Testis (tissue), 2 donors: ENCODE data around the gene TRPC4.

Experiments
- POLR2A ChIP-seq: fragments of 450-650 bp; IDR thresholded peaks from one replicate; pipeline ENCODE4 v1.6.1; 2017; ENCODE audit warnings: antibody characterized with exemption, mild to moderate bottlenecking, moderate library complexity
- TF ChIP-seq, protein P1 (sequence below), 3 experiments: fragments of 450-650 bp in 2 of 3; fragments of 200-600 bp in 1 of 3; sonication (generic) in 1 of 3; IDR thresholded peaks; one replicate each; pipeline ENCODE4 v1.5.1; 2016 to 2019; ENCODE audit warnings: antibody characterized with exemption in 3 of 3, mild to moderate bottlenecking in 2 of 3, moderate library complexity in 1 of 3

DNA sequence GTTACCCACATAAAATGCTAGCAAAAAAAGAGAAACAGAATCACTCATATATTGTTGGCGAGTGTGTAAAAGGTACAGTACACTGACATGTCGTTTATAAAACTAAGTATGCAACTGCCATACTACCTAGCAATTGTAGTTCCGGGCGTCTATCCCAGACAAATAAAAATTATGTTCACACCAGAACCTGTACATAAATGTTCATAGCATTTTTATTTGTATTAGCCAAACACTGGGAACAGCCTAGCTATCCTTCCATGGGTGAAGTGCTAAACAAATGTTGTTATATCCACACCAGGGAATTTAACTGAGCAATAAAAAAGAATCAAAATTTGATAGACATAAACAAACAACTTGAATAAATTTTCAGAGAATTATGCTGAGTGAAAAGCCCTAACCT, 242.1 kb downstream of the TRPC4 start:
- no peak for TF ChIP-seq POLR2A
- TF ChIP-seq, protein P1, sequence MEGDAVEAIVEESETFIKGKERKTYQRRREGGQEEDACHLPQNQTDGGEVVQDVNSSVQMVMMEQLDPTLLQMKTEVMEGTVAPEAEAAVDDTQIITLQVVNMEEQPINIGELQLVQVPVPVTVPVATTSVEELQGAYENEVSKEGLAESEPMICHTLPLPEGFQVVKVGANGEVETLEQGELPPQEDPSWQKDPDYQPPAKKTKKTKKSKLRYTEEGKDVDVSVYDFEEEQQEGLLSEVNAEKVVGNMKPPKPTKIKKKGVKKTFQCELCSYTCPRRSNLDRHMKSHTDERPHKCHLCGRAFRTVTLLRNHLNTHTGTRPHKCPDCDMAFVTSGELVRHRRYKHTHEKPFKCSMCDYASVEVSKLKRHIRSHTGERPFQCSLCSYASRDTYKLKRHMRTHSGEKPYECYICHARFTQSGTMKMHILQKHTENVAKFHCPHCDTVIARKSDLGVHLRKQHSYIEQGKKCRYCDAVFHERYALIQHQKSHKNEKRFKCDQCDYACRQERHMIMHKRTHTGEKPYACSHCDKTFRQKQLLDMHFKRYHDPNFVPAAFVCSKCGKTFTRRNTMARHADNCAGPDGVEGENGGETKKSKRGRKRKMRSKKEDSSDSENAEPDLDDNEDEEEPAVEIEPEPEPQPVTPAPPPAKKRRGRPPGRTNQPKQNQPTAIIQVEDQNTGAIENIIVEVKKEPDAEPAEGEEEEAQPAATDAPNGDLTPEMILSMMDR (IDR thresholded peaks at IDR 0.05), result no peak
